Activated CD4-positive, CD25-positive, alpha-beta regulatory T cell treated with anti-CD3 and anti-CD28 coated beads, Interleukin-2, amount 50 U/mL, for 24 hours (primary cell): Measurements from ENCODE around the gene XPO5.

Experiments
- ATAC-seq, 2 donors: fragments of 150-1000 bp; cut with Tn5 transposase; one replicate each; pipeline ENCODE4 v1.10.0; 2021; ENCODE audit warnings: mild to moderate bottlenecking in 1 of 2, moderate library complexity in 1 of 2

XPO5 gene

GRCh38 chr6:43496370-43497128 lies 79.3 kb downstream of the XPO5 start:
- no peak for ATAC-seq

- ATAC-seq: no peak
Measured at GRCh38 chr6:43495409-43495941, 80.4 kb downstream of the XPO5 start.

GRCh38 chr6:43494766-43495165 lies 81.1 kb downstream of the XPO5 start:
- ATAC-seq: no peak

GRCh38 chr6:43494321-43494720 lies 81.5 kb downstream of the XPO5 start:
- no peak for ATAC-seq

GRCh38 chr6:43493833-43494232 lies 82.0 kb downstream of the XPO5 start:
- ATAC-seq: no peak

GRCh38 chr6:43493230-43493629 lies 82.6 kb downstream of the XPO5 start:
- no peak for ATAC-seq

- no peak for ATAC-seq
Measured at GRCh38 chr6:43492673-43493072, 83.2 kb downstream of the XPO5 start.

GRCh38 chr6:43491750-43492661 lies 83.8 kb downstream of the XPO5 start:
- no peak for ATAC-seq

- ATAC-seq: no peak
Measured at GRCh38 chr6:43490523-43490939, 85.3 kb downstream of the XPO5 start.

GRCh38 chr6:43489277-43490072 lies 86.4 kb downstream of the XPO5 start:
- ATAC-seq: no peak

- ATAC-seq: no peak
Measured at GRCh38 chr6:43488667-43489276, 87.1 kb downstream of the XPO5 start.

- peak in 1 of 2 donors; percentile 40 for ATAC-seq
Measured at GRCh38 chr6:43481591-43482236, 94.1 kb downstream of the XPO5 start.

GRCh38 chr6:43481075-43481474 lies 94.8 kb downstream of the XPO5 start:
- ATAC-seq: no peak

- no peak for ATAC-seq
Measured at GRCh38 chr6:43478008-43478372, 97.8 kb downstream of the XPO5 start.

GRCh38 chr6:43477235-43478007 lies 98.4 kb downstream of the XPO5 start, which contains the start of gene TJAP1:
TSS of gene TJAP1 (plus strand) at chr6:43477570. CDS start at chr6:43499002, 21,432 bp downstream.
- peak; percentile 99 to 100 for ATAC-seq

- no peak for ATAC-seq
Measured at GRCh38 chr6:43476746-43477145, 99.1 kb downstream of the XPO5 start.

- ATAC-seq: no peak
Measured at GRCh38 chr6:43475516-43475915, 100.3 kb downstream of the XPO5 start.

- no peak for ATAC-seq
Measured at GRCh38 chr6:43472515-43472914, 103.3 kb downstream of the XPO5 start.
